AG04449 (cell line): Measurements from ENCODE around the gene ZNF628.

Source experiments
- CTCF ChIA-PET: fragments of 350-600 bp; formaldehyde crosslinking; extraction: SDS; loops from one replicate; lab custom pipeline; 2021; ENCODE audit warnings: antibody characterized with exemption; lab: Yijun Ruan, JAX
- POLR2A ChIA-PET: fragments of 400-600, 350-600 bp; formaldehyde crosslinking; extraction: SDS; loops from one replicate; lab custom pipeline; 2020; ENCODE audit warnings: antibody characterized with exemption, inconsistent platforms; lab: Yijun Ruan, JAX
- DNase-seq: peaks from one replicate; pipeline ENCODE4 v3.0.0-alpha.2; 2010; ENCODE audit warnings: low read depth, low spot score
- H3K4me3 ChIP-seq: 2 replicates; pipeline ENCODE4 v1.5.1; 2011; ENCODE audit warnings: low read depth, mild to moderate bottlenecking, control low read depth, low read length
- CTCF ChIP-seq: IDR thresholded peaks from one replicate; pipeline ENCODE4 v1.5.1; 2011; ENCODE audit warnings: mild to moderate bottlenecking, moderate library complexity, low read length, control low read depth, inconsistent platforms; ENCODE audit not compliant: insufficient read depth; ENCODE audit errors: missing control alignments

Gene ZNF628

GRCh38 chr19:55474269-55475265, 1.9 kb upstream of the ZNF628 start:
- DNase-seq: no peak
- ChIA-PET POLR2A (interaction anchor here (0.9 kb wide), 1 partner anchor 13 kb away, joined by 3 read pairs; no protein-coding TSS in a partner anchor), CTCF (interaction anchor here (0.7 to 5.9 kb wide), 4 partner anchors 8 to 333 kb away, joined by 3 to 90 read pairs (median 20); no protein-coding TSS in a partner anchor)
- H3K4me3 ChIP-seq: no peak overlapping the region
- TF ChIP-seq CTCF: no peak

GRCh38 chr19:55477905-55478304, 1.5 kb downstream of the ZNF628 start:
- no peak for TF ChIP-seq CTCF
- CTCF ChIA-PET: interaction anchor here (1.0 to 5.9 kb wide), 5 partner anchors 10 to 154 kb away, joined by 3 to 90 read pairs (median 5); partner anchors contain the start of gene SSC5D
- peak overlapping the region; percentile 71 for H3K4me3 ChIP-seq
- no peak for DNase-seq
- POLR2A ChIA-PET: interaction anchor here (3.2 kb wide), 1 partner anchor 9 kb away, joined by 44 read pairs; the partner anchor contains the start of genes NAT14 and SSC5D

GRCh38 chr19:55478364-55478763, 1.9 kb downstream of the ZNF628 start:
- DNase-seq: no peak
- POLR2A ChIA-PET: interaction anchor here (0.6 to 3.2 kb wide), 2 partner anchors 8 to 37 kb away, joined by 3 to 44 read pairs; partner anchors contain the start of genes NAT14 and SSC5D
- CTCF ChIA-PET: interaction anchor here (1.4 to 5.9 kb wide), 2 partner anchors 11 to 12 kb away, joined by 3 to 90 read pairs; no protein-coding TSS in a partner anchor
- no peak for TF ChIP-seq CTCF
- H3K4me3 ChIP-seq: no peak overlapping the region

- TF ChIP-seq CTCF: no peak
- CTCF ChIA-PET: interaction anchor here (1.4 to 5.9 kb wide), 3 partner anchors 12 to 25 kb away, joined by 3 to 90 read pairs (median 6); no protein-coding TSS in a partner anchor
- POLR2A ChIA-PET: interaction anchor here (0.6 to 3.2 kb wide), 2 partner anchors 8 to 36 kb away, joined by 3 to 44 read pairs; partner anchors contain the start of genes NAT14 and SSC5D
- no peak overlapping the region for H3K4me3 ChIP-seq
- DNase-seq: no peak
Observed at GRCh38 chr19:55479045-55479444, 2.6 kb downstream of the ZNF628 start.

GRCh38 chr19:55479451-55480230, 3.2 kb downstream of the ZNF628 start:
- ChIA-PET CTCF (interaction anchor here (1.4 to 5.9 kb wide), 3 partner anchors 11 to 24 kb away, joined by 3 to 90 read pairs (median 6); no protein-coding TSS in a partner anchor), POLR2A (no interaction called here)
- DNase-seq: no peak
- H3K4me3 ChIP-seq: no peak overlapping the region
- no peak for TF ChIP-seq CTCF
